DOHH2 (cell line): ENCODE measurements around the gene RGS17.

Experiments used
- H3F3A ChIP-seq: fragments of 200-600 bp; sonication (generic), shearing (Covaris generic); 2 replicates; pipeline ENCODE4 v1.6.0; 2016; ENCODE audit warnings: antibody characterized with exemption, mild to moderate bottlenecking; ENCODE audit not compliant: control insufficient read depth, insufficient read depth
- H3K27ac ChIP-seq: fragments of 200-600 bp; sonication (generic); 2 replicates; pipeline ENCODE4 v1.5.1; 2014; ENCODE audit warnings: low read depth, mild to moderate bottlenecking, low read length, moderate library complexity
- H3K27me3 ChIP-seq: fragments of 200-600 bp; sonication (generic); 2 replicates; pipeline ENCODE4 v1.6.1; 2014; ENCODE audit warnings: mild to moderate bottlenecking, low read length, mixed read lengths; ENCODE audit not compliant: control insufficient read depth
- H3K36me3 ChIP-seq: fragments of 200-600 bp; sonication (generic); 2 replicates; pipeline ENCODE4 v1.6.1; 2014; ENCODE audit warnings: mild to moderate bottlenecking, low read length, moderate library complexity, mixed read lengths; ENCODE audit not compliant: control insufficient read depth
- H3K4me1 ChIP-seq: fragments of 200-600 bp; sonication (generic); 2 replicates; pipeline ENCODE4 v1.6.1; 2014; ENCODE audit warnings: mild to moderate bottlenecking, low read length, mixed read lengths; ENCODE audit not compliant: control insufficient read depth
- H3K4me2 ChIP-seq: fragments of 200-600 bp; sonication (generic); 2 replicates; pipeline ENCODE4 v1.6.0; 2014; ENCODE audit warnings: mild to moderate bottlenecking, low read length, moderate library complexity
- H3K4me3 ChIP-seq: fragments of 200-600 bp; sonication (generic); 2 replicates; pipeline ENCODE4 v1.5.1; 2014; ENCODE audit warnings: mild to moderate bottlenecking, low read length, mixed read lengths
- H3K79me2 ChIP-seq: fragments of 200-600 bp; sonication (generic); 2 replicates; pipeline ENCODE4 v1.6.1; 2014; ENCODE audit warnings: mild to moderate bottlenecking, low read length, mixed read lengths; ENCODE audit not compliant: control insufficient read depth
- H3K9me2 ChIP-seq: fragments of 200-600 bp; sonication (generic); replicated peaks from 2 replicates; pipeline ENCODE4 v1.6.1; 2014; ENCODE audit warnings: mild to moderate bottlenecking, low read length, mixed read lengths; ENCODE audit not compliant: control insufficient read depth
- H3K9me3 ChIP-seq: fragments of 200-600 bp; sonication (generic); 2 replicates; pipeline ENCODE4 v1.6.1; 2014; ENCODE audit warnings: antibody characterized with exemption, low read length, mixed read lengths; ENCODE audit not compliant: control insufficient read depth, insufficient read depth
- H4K20me1 ChIP-seq: fragments of 200-600 bp; sonication (generic); 2 replicates; pipeline ENCODE4 v1.6.0; 2014; ENCODE audit warnings: low read depth, mild to moderate bottlenecking, antibody characterized with exemption, low read length, moderate library complexity; ENCODE audit not compliant: control insufficient read depth, insufficient read depth
- EZH2phosphoT487 ChIP-seq: fragments of 200-600 bp; sonication (generic); IDR thresholded peaks from 2 replicates; pipeline ENCODE4 v1.6.1; 2017; ENCODE audit warnings: borderline replicate concordance, mild to moderate bottlenecking, antibody characterized with exemption, low read length, moderate library complexity, mixed read lengths
- TF ChIP-seq, protein P1 (sequence below): fragments of 200-600 bp; sonication (generic); IDR thresholded peaks from one replicate; pipeline ENCODE4 v1.5.1; 2014; ENCODE audit warnings: antibody characterized with exemption, mild to moderate bottlenecking, low read depth, low read length; ENCODE audit not compliant: poor library complexity, severe bottlenecking

The RGS17 gene

DNA sequence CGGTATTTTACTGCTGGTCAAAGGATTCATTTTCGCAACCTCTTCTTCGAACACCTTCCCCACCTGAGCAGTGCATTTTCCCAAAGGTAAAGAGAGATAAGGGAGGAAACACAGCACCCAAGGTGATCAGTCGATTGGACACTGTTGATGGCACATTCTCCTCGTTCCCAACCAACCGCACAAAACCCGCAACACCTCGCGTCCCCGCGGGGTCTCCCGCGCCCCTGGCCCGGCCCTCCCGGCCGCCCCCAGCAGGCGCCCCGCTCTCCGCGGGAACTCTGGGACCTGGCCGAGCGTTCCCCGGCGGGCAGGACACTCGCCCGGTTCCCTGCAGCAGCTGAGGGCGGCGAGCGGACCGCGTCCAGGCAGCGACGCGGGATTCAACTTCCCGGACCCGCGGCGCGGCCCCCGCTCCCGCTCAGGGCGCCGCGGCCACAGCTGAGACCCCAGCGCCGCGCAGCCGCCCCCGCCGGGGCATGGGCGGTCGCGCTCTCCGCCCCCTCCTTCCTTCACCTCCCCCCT lies 506 bp downstream of the RGS17 start:
- TF ChIP-seq, protein P1, sequence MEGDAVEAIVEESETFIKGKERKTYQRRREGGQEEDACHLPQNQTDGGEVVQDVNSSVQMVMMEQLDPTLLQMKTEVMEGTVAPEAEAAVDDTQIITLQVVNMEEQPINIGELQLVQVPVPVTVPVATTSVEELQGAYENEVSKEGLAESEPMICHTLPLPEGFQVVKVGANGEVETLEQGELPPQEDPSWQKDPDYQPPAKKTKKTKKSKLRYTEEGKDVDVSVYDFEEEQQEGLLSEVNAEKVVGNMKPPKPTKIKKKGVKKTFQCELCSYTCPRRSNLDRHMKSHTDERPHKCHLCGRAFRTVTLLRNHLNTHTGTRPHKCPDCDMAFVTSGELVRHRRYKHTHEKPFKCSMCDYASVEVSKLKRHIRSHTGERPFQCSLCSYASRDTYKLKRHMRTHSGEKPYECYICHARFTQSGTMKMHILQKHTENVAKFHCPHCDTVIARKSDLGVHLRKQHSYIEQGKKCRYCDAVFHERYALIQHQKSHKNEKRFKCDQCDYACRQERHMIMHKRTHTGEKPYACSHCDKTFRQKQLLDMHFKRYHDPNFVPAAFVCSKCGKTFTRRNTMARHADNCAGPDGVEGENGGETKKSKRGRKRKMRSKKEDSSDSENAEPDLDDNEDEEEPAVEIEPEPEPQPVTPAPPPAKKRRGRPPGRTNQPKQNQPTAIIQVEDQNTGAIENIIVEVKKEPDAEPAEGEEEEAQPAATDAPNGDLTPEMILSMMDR = no peak
- no peak for TF ChIP-seq EZH2phosphoT487
- no peak overlapping the region for H3K4me2 ChIP-seq
- no peaks in the 10 kb centered on the region for H3K36me3 ChIP-seq
- no peak overlapping the region for H3K4me3 ChIP-seq
- H3K4me1 ChIP-seq = no peaks in the 10 kb centered on the region
- H3K79me2 ChIP-seq = no peaks in the 10 kb centered on the region
- H3F3A ChIP-seq = no peaks in the 10 kb centered on the region
- no peak overlapping the region for H3K27ac ChIP-seq
- peaks cover 14% of the 10 kb centered on the region; the same call in 1 of the 2 replicates for H3K9me3 ChIP-seq
- H3K9me2 ChIP-seq = no peaks in the 10 kb centered on the region
- no peaks in the 10 kb centered on the region for H3K27me3 ChIP-seq
- no peaks in the 10 kb centered on the region for H4K20me1 ChIP-seq

DNA sequence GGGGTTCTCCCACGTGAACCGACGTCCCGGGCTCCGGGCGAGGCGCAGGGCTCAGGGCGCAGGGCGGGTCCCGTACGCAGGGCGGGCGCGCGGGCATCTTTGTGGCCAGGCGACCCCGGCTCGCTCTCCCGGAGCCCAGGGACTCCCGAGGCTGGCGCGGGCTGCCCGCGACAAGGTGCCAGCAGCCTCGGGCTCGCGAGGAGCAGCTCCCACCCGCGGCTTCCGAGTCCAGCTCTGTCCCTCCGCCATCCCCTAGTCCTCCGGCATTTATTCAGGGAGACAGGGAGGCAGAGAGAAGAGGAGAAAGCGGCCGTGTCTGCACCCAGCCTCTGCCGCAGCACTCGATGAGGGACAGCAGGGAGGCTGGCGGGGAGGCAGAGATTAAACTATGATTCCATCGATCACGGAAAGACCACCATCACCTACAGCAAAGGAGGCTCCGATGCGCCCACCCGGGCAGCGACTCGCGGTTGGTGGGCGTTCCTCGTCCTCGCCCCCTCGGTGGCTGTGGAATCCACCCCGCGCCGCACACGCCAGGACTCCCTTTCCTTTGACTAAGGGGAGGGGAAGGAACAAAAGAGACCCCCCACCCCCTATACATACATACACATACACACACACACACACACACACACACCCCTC lies 1.1 kb downstream of the RGS17 start:
- Histone ChIP-seq H3K4me3 (no peak overlapping the region), H3F3A (no peaks in the 10 kb centered on the region), H3K4me2 (no peak overlapping the region), H3K36me3 (no peaks in the 10 kb centered on the region), H4K20me1 (no peaks in the 10 kb centered on the region), H3K4me1 (no peaks in the 10 kb centered on the region), H3K27me3 (no peaks in the 10 kb centered on the region), H3K9me3 (peaks cover 14% of the 10 kb centered on the region; the same call in 1 of the 2 replicates), H3K27ac (no peak overlapping the region), H3K9me2 (no peaks in the 10 kb centered on the region), H3K79me2 (no peaks in the 10 kb centered on the region)
- no peak for TF ChIP-seq EZH2phosphoT487
- TF ChIP-seq, protein P1 = no peak

DNA sequence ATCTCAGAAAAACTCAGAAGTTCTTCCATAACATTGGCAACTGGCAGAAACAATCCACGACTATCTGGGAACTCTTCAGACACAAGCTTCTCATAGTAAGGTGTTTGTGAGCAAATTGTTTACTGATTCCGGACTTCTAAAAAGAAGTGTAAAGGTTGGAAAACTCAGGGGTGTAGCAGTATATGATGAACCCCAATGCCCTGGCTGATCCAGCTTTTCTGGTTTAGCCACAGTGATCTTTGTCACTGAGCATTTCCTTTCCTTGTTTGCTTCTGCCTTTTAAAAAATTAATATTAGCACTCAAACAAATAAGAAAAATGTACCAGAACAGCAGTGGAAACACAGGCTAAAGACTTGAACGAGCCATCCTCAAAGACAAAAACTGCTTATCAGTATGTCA lies 4.9 kb downstream of the RGS17 start:
- Histone ChIP-seq H3K27me3 (no peaks in the 10 kb centered on the region), H3K36me3 (no peaks in the 10 kb centered on the region), H3K4me2 (no peak overlapping the region), H3K9me2 (no peaks in the 10 kb centered on the region), H3K4me3 (no peak overlapping the region), H3K4me1 (no peaks in the 10 kb centered on the region), H3K27ac (no peak overlapping the region), H3F3A (no peaks in the 10 kb centered on the region), H3K79me2 (no peaks in the 10 kb centered on the region), H4K20me1 (no peaks in the 10 kb centered on the region), H3K9me3 (no peaks in the 10 kb centered on the region)
- no peak for TF ChIP-seq EZH2phosphoT487
- TF ChIP-seq, protein P1 = no peak
